AG09319 (cell line): Measurements from ENCODE around the gene MPP7.
"Not testable (repeated sequence)": the region's sequence is repeated elsewhere in the genome, so short reads cannot be mapped to it uniquely, and the experiment has no call there.

ENCODE experiments used
- DNase-seq: peaks from one replicate; pipeline ENCODE4 v3.0.0-alpha.2; 2010; ENCODE audit warnings: low read depth; ENCODE audit errors: extremely low read depth
- TF ChIP-seq, protein P1 (sequence below): IDR thresholded peaks from 2 replicates; pipeline ENCODE4 v1.5.1; 2011; ENCODE audit warnings: low read depth, mild to moderate bottlenecking, inconsistent platforms, low read length, moderate library complexity

Gene MPP7

DNA sequence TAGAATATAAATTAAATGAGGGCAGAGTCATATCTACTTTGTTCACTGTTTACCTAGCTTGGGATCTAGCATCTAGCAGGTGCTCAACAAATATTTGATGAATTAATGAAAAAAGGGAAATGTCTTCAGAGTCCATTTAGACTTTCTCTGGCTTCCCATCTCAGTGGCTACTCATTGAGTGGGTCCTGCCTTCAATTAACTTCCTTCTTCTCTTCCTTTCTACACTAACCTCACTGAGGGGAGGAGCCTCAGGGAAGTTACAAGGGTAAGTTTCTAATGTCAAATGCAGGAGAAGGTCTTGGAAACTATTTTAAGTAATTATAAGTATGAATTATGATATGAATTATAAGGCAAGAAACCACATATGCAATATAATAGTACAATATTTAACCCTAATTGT is 28.2 kb upstream of the MPP7 start:
- no peak for DNase-seq
- TF ChIP-seq, protein P1, sequence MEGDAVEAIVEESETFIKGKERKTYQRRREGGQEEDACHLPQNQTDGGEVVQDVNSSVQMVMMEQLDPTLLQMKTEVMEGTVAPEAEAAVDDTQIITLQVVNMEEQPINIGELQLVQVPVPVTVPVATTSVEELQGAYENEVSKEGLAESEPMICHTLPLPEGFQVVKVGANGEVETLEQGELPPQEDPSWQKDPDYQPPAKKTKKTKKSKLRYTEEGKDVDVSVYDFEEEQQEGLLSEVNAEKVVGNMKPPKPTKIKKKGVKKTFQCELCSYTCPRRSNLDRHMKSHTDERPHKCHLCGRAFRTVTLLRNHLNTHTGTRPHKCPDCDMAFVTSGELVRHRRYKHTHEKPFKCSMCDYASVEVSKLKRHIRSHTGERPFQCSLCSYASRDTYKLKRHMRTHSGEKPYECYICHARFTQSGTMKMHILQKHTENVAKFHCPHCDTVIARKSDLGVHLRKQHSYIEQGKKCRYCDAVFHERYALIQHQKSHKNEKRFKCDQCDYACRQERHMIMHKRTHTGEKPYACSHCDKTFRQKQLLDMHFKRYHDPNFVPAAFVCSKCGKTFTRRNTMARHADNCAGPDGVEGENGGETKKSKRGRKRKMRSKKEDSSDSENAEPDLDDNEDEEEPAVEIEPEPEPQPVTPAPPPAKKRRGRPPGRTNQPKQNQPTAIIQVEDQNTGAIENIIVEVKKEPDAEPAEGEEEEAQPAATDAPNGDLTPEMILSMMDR: no peak

DNA sequence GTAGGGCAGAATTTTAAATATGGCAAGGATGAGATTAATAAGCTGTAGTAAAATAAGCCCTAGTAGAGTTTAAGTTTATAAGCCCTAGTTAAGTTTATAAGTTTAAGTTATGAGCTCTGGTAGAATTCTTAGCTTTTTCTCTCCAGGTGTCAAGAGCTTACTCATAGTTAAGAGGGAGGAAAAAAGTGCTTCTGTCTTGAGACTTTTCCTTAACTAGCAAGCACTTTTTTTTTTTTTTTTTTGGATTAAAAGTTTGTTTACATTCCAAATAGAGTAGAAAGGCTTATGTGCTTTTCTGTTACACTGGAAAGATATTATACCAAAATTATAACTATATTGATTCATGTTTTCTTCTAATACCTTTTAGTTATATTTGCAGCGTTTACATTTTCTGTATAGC is 25.5 kb upstream of the MPP7 start:
- no peak for DNase-seq
- TF ChIP-seq, protein P1: no peak

DNA sequence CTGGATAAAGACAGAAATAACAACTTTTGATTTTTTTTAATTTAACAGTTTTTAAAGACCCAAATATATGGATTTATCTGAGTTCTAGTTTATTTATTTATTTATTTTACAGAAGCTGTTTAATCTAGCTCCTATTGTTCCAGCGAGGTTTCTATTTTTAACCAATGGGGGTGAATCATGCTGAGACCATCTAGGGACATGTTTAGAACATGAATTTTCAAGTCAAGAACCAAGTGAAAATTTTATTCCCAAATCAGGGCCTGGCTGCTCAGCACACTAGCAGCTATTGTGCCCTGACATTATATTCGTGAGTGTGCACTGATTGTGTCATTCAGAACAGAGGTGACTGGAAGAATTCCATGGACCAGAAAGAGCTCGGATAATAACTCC is 24.6 kb upstream of the MPP7 start:
- no peak for DNase-seq
- TF ChIP-seq, protein P1: no peak

DNA sequence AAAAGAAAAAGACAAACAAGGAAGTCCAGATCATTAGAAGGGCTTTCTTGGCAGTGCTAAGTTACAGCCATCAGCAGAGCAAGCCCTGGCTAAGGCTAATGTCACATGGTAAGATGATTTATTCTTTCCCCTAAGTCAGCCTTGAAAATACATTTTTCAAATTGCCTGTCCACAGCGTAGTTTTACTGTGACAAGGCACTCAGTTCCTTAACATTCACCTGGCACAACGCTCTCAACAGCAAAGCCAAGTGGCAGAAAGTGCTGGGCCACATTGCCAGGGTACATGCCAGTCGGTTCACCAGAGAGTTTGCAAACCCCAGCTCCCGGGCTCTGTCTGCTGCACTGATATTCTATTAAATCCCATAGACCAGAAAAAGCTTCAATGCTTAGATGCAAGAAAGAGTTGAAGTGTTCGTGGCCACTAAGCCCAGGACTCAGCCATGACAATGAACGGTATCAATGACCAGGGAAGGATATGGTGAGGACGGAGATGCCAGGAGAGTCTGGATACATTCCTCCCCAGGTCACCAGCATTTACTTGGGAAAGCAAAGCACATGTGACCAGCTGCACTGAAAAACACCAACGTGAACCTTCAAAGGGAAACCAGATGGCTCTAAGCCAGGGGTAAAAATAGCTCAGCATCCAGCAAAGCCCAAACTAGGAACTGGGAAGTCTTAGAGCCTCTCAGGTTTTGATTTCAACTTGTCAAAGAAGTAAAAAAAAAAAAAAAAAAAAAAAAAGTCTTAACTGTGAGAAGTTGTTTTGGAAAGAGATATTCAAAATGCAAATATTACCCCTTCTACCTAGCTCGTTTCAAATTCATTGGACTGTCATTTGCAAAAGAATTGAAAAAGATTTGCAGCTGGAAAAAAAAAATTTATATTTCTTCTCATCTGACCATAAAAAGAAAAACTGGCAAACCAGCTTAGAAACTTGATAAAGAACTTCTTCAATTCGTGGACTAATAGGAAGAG is 23.9 kb upstream of the MPP7 start:
- no peak for DNase-seq
- TF ChIP-seq, protein P1: no peak

DNA sequence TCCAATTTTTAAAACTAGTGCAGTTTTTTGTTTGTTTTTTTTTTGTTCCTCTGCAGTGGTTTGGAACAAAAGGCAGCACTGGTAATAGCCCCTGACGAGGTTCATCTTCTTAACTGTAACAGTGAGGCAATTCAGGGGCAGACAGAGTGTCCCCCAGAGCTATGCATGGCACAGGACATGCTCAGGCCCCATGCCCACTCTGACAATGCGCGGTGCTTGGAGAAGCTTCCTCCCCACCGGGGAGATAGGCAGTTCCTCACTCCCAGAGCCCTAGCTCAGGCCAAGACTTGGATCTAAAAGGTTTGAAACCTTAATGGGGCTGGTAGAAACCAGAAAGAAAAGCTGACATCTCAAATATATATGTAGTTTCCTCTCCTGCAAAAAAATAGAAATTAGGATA is 17.9 kb upstream of the MPP7 start:
- TF ChIP-seq, protein P1: no peak

DNA sequence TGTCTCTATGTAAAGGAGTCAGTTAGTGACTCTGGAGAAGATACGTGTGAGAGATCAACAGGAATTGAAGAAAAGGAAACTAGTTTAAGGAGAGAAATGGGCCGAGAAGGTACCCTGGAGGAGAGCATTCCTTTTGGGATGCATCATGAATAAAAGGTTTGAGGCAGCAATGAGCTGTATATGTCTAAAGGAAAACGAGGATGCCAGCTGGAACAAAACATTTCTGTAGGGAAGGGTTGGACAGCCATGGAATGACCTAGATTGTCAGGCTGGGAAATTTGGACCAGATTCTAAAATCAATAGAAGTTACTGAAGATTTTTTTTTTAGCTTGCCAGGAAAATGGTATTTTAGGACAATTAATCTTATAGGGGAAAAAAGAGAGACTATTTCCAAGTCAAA is 17.2 kb upstream of the MPP7 start:
- TF ChIP-seq, protein P1: no peak
- DNase-seq: no peak

More for the DNA sequence above, 17.9 kb upstream of the MPP7 start:
- no peak for DNase-seq

DNA sequence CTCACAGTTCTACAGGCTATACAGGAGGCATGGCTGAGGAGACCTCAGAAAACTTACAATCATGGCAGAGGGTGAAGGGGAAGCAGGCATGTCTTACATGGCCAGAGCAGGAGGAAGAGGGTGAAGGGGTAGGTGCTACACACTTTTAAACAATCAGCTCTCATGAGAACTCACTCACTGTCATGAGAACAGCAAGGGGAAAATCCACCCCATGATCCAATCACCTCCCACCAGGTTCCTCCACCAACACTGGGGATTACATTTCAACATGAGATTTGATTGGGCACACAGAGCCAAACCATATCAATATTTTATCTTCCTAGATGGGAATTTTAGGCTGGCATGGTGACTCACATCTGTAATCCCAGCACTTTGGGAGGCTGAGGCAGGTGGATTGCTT is 16.2 kb upstream of the MPP7 start:
- DNase-seq: not testable (repeated sequence)
